T-helper 2 cell treated with Interferon-gamma antibody and Interleukin-4, amounts not matched to agents 100 ng/mL and 5 ng/mL, for 36 hours (primary cell): ENCODE results near the gene WDR45B. TPM values are rescaled to one million over a fixed set of nuclear protein-coding genes. Genes with fewer than 3 reads are reported as not detected.

Source experiments
- intact Hi-C: fragments of 100-400 bp; cut with micrococcal nuclease; formaldehyde crosslinking; loops from one replicate; pipeline ENCODE4 v1.15.1; 2023
- total RNA-seq: library from RNA; stranded (reverse); gene quantifications from 2 replicates; pipeline ENCODE4 v1.2.3, GENCODE V29; 2022

The WDR45B gene
- total RNA-seq = 33.1 and 34.0 TPM in 2 replicates

DNA sequence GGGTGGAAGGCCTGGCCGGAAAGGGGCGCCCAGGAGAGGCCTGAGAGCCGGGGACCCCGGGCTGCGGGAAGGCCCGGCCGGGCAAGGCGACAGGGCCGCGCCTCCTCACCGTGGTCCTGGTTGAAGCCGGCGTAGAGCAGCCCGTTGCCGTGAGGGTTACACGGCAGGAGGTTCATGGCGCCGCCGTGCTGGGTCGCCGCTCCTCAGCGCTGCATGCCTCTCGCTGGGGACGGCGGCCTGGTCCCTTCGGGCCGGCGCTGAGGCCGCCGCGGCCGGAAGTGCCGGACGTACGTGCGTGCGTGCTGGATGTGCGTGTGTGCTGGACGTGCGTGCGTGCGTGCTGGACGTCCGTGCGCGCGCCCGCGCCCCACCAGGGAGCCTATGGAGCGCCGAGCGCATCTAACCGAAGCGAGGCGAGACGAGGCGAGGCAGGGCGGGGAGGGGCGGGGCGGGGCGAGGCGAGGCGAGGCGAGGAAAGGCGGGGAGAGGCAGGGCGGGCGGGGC, at the start of gene WDR45B:
Gene WDR45B, minus strand, starts transcription at position 280 of the 504 bp plus-strand sequence. Its CDS starts 104 bp downstream, at position 176.
- intact Hi-C loops = loop anchor here (1.0 to 2.0 kb wide), 3 partner anchors 69 to 229 kb away; partner anchors contain the start of genes FN3KRP, HEXD and OGFOD3

DNA sequence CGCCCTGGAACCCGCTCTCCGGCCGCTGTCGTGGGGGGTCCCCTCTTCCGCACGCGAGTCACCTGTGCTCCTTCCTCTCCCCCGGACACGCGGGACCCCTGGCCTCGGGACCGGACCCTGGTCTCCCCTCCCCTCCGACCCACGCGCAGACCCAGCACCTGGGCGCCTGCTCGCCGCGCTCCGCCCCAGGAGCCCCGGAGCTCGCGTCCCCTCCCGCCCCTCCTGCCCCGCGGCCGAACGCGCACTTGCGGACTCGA, 49.5 kb upstream of the WDR45B start:
- intact Hi-C loops = loop anchor here (1.0 to 5.0 kb wide), 2 partner anchors 19 to 55 kb away; partner anchors contain the start of genes FN3KRP and TBCD

DNA sequence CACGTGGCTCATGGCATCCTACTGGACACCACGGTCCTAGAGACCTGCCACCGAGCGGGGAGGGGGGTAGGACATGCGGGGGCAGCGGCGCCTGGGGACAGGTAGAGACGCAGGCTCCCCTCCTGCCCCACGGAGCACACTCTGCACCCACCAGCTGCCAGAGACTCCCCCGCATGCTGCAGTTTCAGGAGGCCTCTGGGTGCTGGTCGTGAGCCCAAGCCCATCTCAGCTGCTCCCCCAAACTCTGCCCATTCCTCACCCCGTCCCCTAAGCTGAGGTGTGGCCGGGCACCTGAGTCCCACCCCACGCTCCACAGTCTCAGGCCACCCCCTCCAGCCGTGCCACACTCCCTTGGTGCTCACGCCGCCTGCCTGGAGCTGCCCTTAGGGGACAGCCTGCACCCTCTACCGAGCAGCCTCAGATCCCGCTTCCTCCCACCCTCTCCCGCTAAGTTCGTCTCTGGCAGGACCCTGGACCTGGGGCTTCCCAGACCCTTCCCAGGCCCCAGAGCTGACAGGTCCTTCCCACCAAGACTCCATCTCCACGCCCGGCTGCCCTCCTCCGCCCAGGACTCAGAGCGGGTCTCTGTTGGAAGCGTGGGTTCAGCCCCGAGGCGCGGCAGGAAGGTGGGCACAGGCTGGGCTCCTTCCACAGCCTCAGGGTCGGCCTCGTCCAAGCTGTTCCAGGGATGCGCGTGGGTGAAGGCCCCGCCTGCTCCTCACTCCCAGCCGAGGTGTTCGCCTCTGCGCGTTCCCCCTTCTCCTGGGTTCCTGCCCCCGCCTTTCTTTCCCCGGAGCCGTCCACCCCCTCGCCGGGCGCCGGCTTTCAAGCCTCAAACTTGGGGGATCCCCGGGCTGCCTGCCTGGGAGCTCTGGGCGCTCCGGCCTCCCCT, 48.9 kb upstream of the WDR45B start:
- intact Hi-C loops = loop anchor here (5.0 kb wide), 1 partner anchor 55 kb away; the partner anchor contains the start of gene TBCD

DNA sequence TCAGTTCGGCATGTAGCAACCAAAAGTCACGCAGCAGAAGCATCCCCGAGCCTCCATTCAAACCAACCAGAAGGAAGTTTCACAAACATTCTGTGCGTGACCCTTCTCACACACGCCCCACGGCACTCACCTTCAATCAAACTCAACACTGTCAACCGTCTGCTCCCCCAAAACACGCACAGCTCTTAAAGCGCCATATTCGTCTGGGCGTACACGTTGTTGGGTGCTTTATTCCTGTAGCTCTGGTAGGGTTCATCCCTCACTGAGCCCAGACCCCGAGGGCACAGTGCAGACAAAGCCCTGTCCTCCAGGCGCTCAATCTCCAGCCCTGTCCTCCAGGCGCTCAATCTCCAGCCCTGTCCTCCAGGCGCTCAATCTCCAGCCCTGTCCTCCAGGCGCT, 48.0 kb upstream of the WDR45B start:
- intact Hi-C loops = loop anchor here (5.0 kb wide), 1 partner anchor 56 kb away; the partner anchor contains the start of gene TBCD

DNA sequence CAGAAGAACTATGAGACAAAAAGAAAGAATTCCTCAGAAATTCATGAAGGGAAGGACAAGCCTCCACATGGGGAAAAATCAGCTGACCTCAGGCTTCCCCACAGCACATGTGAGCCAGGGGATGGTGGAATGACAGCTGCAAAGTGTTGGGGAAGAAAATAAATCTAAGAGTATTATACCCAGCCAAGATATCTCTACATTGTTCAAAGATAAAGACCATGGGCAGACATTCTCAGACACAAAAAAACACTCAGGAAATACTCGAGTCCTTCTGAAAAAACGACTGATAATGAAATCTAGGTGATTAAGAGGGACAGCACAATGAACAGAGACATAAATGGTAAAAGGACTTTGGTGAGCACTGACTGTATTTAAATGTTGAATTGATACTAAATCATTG, 46.4 kb upstream of the WDR45B start:
- intact Hi-C loops = loop anchor here (5.0 kb wide), 1 partner anchor 58 kb away; the partner anchor contains the start of gene TBCD

DNA sequence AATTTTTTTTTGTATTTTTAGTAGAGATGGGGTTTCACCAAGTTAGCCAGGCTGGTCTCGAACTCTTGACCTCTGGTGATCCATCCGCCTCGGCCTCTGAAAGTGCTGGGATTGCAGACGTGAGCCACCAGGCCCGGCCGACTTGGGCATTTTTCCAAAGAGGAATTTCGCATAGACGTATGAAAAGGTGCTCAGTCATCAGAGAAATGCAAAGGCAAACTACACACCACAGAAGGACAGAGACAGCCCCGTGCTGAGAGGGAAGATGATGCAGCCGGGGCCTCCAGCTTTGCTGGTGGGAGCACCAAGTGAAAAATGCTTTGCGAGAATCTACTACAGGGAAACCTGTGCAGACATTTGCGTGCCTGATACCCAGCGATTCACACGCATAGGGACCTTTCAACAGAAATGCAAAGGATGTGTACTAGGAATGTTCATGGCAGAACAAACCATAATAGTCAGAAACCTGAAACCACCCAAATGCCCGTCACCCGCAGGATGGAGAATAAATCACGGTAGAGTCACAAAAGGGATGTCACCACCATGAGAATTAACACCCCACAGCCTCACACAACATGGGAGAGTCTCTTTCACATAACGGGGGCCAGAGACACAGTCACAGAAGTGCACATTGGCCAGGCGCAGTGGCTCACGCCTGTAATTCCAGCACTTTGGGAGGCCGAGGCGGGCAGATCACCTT, 45.1 kb upstream of the WDR45B start:
- intact Hi-C loops = no loop called here

DNA sequence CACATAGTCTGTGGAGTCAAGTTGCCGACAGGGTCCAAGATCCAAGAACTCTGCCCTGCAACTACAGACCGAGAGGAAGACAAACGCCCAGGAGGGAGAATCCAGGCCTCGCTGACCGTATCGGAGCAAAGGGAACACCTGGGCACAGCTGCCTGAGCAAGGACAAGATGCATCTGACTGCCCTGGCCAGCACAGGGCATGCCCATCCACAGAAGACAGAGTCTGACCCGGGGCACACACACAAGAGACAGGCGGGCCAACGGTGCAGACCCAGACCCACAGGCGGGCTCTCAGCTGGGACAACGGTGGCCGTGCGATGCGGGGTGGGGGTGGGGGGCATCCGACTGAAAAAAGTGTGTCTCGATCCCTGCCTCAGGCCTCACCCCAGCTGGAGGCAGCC, 44.0 kb upstream of the WDR45B start:
- intact Hi-C loops = no loop called here

DNA sequence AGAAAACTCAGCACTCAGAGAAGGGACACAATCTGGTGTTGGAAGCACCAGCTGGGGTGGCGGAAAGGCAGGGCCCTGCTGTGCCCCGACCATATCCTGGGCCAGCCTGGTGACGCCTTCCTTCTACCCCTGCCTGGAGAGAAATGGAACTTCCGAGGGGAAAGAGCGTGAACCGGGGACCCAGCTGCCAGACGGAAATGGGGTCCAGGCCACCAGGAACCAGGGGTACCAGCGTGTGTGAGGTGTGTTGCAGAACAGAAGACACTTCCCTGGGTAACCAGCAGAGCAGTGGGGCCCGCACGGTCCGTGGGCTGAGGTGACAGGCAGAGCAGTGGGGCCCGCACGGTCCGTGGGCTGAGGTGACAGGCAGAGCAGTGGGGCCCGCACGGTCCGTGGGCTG, 43.5 kb upstream of the WDR45B start:
- intact Hi-C loops = no loop called here

DNA sequence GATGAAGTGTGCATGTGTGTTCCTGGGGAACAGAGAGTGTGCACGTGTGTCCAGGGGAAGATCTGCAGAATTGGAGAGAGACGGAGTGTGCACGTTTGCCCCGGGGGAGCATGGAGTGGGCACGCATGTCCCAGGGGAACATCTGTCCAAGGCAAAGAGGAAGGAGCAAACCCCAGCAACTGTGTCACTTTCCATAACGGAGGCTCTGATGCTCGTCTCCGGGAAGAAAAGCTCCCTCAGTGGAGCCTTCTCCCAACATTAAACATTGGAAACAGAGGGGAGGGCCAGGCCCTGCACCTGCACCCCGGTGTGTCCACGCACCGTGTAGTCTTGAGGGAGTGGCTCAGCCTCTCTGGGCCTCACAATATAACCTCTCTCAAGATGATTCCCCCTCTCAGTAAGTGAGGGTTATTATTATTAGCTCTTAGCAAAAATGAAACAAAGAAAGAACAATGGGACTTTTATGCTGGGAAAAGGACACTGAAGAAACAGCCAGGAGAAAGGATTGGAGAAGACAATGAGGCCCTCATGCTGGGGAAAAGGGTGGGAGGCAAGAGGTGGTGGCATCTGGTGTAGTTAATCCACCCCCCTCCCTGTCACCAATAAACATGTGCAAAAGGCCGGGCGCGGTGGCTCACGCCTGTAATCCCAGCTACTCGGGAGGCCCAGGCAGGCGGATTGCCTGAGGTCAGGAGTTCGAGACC, 42.7 kb upstream of the WDR45B start:
- intact Hi-C loops = no loop called here

DNA sequence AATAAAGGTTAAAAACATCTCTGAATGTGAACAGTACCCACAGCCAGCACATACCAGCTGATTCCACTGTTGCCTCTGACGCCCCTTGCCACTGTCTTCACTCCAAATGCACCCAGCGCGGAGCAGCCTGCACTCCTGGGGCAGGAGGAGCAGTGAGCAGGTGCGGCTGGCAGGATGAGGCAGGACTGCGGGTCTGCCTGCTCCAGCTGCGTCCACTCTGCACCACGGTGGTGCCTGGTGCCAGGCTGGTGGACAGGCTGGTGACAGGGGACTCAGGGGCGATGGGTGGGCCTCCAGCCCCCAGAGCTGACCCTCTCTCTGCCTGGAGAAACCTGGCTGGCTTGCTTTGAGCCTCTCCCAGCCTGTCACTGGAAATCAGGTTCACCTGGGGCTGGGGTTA, 40.8 kb upstream of the WDR45B start:
- intact Hi-C loops = no loop called here

DNA sequence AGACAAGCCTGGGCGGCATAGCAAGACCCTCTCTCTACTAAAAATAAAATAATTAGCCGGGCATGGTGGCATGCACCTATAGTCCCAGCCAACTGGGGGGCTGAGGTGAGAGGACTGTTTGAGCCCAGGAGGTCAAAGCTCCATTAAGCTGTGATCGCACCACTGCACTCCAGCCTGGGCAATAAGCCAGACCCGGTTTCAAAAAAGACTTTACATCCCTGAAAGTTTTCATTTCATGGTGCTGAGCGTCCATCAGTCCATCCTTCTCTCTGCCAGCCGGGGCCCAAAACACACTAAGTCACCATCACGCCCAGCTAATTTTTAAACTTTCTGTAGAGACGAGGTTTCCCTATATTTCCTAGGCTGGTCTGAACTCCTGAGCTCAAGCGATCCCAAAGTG, 39.6 kb upstream of the WDR45B start:
- intact Hi-C loops = no loop called here

DNA sequence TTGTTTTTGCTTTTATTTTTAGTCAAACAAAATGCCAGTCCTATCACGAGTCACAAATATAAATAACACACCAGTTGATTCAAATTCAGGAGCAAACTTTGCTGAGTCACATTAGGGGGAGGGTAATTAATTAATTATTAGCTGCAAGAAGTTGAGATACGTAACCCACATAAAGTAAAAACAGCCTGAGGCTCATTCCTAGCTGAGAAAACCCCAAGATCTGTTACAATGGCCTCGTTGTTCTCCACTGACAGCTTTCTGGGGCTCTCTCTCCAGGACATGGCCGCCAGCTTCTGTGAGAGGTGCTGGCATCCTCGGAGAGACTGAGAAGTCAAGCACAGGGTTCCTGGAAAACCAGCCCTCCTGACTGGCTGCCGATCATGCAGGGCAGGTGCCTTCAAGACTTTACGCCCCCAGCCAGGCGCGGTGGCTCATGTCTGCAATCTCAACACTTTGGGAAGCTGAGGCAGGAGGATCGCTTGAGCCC, 39.2 kb upstream of the WDR45B start:
- intact Hi-C loops = no loop called here

DNA sequence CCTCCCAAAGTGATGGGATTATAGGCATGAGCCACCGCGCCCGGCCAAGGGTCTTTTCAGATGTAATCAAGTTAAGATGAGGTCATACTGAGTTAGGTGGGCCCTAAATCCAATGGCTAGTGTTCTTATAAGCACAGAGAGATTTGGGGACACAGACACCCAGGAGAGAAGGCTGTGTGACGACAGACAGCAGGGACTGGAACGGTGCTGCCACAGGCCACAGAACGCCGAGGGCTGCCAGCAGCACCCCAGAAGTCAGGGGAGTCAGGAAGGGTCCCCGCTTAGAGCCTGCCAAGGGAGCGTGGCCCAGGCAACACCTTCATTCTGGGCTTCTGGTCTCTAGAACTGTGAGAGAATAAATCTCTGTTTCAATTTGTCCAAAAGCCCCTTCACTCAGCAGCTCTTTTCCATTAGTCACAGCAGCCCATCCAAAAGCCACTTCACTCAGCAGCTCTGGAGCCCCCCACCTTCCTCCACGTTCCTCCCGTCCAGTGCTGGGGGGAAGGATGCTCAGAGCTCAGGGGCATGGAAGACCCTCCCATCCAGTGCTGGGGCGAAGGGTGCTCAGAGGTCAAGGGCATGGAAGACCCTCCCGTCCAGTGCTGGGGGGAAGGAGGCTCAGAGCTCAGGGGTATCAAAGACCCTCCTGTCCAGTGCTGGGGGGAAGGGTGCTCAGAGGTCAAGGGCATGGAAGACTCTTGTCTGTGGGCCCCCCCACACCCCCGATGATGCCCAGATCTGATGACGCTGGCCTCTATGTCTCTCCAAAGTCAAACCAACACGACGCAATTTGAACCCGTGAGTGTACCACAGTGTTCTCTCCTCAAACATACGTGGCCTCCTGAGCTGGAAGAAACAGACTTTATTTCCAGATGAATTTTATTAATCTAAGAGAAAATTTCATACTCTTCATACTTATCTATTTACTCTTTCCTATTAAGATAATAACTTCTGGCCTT, 38.4 kb upstream of the WDR45B start:
- intact Hi-C loops = no loop called here

DNA sequence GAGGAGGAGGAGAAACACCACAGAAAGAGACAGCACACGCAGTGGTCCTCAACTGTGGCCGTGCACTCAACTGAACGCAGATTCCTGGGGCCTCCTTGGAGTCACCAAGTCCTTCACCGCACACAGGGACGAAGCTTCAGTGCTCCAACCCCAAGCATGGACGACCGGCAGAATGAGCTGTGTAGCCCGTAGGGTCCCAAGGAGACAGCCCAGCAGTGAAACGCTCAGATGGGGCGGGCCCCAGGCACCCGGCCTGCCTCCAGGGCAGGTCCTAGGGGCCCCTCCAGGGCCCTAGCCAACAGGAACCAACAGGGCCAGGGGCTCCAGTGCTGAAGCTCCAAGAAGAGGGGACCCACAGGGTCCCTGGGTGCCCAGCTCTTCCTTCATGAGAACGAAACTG, 37.0 kb upstream of the WDR45B start:
- intact Hi-C loops = no loop called here

DNA sequence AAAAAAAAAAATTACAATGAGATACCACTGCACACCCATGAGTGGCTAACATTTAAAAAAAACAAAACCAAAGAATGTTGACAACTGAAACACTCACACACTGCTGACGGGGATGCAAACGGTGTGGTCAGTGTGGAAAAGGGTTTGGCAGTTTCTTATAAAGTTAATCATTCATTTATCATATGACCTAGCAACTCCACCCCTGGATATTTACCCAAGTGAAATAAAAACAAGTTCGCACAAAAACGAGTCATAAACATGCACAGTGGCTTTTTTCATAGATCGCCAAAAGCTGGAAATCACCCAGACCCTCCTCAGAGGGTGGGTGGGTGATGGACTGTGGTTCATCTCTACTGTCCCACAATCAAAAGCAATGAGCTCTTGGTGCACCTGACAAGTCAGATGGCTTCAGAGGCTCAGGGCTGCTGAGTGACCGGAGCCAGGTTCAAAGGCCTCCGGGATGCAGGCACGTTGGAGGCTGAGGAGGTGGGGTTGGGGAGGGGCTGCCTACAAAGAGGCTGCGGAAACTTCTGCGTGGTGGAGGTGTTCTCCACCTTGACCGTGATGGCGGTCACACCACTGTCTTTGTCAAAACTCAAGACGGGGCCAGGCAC, 36.1 kb upstream of the WDR45B start:
- intact Hi-C loops = no loop called here

DNA sequence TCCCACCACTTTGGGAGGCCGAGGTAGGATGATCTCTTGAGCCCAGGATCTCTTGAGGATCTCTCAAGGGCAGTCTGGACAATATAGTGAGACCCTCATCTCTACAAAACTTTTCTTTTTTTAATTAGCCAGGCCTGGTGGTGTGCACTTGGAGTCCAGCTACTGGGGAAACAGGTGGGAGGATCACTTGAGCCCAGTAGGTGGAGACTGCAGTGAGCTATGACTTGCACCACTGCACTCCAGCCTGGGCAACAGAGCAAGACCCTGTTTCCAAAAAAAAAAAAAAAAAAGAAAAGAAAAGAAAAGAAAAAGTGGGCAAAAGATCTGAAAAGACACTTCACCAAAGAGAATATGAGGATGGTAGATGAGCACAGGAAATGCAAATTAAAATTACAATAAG, 35.3 kb upstream of the WDR45B start:
- intact Hi-C loops = no loop called here

DNA sequence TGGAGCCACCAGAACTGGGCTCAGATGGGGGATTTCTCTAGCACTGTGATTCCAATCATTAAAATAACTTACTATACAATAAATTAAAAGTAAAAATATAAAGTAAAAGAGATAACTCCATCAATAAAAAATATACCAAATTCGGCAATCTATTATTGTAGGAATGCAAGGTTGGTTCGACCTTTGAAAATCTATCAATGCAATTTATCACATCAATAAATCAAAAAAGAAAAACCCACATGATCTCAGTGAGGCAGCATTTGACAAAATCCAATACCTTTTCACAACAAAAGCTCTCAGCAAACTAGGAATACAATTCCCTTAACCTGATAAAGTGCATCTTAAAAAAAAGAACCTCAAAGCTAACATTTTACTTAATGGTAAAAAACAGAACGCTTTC, 33.3 kb upstream of the WDR45B start:
- intact Hi-C loops = no loop called here

DNA sequence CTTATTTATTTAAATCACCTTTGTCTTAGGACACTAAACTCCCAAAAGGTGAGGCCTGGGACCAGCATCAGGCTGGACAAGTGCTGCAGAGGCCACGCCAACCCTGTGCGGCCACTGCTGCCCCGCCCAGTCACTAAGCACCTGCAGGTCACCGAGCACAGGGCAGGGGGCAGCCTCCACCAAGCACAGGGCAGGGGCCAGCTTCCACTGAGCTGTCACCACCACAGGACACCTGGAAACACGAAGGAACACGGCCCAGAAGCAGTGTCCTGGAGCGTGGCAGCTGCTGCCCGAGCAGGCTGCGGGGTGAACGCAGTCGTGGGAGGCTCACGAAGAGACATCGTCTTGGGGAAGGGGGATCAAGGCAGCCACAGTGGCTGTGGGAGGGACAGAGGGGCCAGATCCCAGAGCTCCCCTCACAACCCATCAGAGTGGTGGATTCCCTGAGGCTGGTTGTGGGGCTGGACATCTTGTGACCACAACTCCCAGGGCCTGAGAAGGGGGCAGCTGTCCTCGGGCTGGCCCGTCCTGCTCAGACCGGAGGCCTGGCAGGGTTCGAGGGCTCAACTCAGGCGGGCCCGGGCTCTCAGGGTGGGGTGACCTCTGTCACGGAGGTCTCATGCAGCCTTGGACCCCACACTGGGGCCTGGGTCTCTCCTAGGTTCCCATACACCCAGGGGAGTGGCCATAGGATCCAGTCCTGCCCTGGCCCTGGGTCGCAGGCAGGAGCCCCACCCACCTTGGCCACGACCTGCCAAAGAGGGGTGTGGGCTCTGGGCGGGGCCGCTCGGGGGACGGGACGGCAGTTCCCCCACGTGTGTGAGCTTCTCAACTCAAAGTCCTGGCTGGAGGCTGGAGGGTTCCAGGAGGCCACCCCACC, 31.6 kb upstream of the WDR45B start:
- intact Hi-C loops = no loop called here
